NCI-H345 treated with DMSO at 0.1 percent for 48 hours (cell line): Measurements from ENCODE around the gene KSR2.
"Not testable (repeated sequence)": the region's sequence is repeated elsewhere in the genome, so short reads cannot be mapped to it uniquely, and the experiment has no call there.

Experiments
- DNase-seq: peaks from one replicate; lab custom pipeline; 2025; ENCODE audit not compliant: unreplicated experiment; lab: John Stamatoyannopoulos, UW

The KSR2 gene

GRCh38 chr12:117768860-117769259 is 199.9 kb downstream of the KSR2 start:
- no peak for DNase-seq

- no peak for DNase-seq
Observed at GRCh38 chr12:117766008-117766407, 202.8 kb downstream of the KSR2 start.

DNA sequence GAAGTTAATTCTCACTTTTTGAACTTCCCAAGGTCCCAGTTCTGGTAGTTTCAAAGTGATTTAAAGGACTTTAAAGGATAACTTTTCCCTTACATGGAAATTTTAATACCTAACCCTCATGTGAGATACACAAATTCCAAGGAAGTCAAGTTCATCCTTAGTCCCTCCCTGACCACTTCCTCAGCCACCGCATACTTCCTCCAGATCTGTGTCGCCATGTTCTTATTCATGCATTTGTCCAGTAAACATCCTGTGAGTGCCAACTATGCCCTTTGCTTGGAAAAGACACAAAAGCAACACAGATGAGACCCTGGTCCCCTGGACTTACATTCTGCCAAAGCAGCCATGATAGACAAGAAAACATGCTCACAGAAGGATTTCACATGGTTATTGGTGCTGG is 206.6 kb downstream of the KSR2 start:
- DNase-seq, result no peak

GRCh38 chr12:117761528-117762100 is 207.2 kb downstream of the KSR2 start:
- no peak for DNase-seq

- DNase-seq, result no peak
Observed at GRCh38 chr12:117760990-117761389, 207.8 kb downstream of the KSR2 start.

DNA sequence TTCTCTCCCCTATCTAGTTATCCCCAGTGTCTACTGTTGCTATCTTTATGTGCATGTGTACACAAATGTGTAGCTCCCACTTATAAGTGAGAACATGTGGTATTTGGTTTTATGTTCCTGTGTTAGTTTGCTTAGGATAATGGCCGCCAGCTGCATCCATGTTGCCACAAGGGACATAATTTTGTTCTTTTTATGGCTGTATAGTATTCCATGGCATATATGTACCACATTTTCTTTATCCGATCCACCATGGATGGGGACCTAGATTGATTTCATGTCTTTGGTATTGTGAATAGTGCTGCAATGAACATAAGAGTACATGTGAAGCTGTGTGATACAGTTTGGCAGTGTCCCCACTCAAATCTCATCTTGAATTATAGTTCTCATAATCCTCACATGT is 218.1 kb downstream of the KSR2 start:
- no peak for DNase-seq

DNA sequence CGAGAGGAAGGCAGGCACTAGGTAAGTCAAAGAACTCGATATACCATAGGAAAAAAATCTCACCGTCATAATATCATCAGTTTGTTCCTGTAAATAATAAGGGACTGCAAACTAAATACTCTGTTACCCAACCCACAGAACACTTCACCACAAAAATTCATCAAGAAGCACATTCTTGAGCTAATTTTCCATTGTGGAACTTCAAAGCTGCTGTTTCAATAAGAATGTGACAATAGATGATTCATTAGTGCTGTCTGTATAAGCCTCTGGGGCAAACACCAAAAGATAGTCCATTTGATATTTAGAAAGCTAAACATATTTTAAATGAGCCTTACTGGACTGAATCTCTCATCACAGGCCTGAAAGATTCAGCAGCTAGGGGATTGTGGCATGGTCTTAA is 219.4 kb downstream of the KSR2 start:
- no peak for DNase-seq

- DNase-seq, result not testable (repeated sequence)
Observed at GRCh38 chr12:117746358-117746757, 222.4 kb downstream of the KSR2 start.

- no peak for DNase-seq
Observed at GRCh38 chr12:117744418-117744817, 224.4 kb downstream of the KSR2 start.

- no peak for DNase-seq
Observed at GRCh38 chr12:117743761-117744160, 225.0 kb downstream of the KSR2 start.

DNA sequence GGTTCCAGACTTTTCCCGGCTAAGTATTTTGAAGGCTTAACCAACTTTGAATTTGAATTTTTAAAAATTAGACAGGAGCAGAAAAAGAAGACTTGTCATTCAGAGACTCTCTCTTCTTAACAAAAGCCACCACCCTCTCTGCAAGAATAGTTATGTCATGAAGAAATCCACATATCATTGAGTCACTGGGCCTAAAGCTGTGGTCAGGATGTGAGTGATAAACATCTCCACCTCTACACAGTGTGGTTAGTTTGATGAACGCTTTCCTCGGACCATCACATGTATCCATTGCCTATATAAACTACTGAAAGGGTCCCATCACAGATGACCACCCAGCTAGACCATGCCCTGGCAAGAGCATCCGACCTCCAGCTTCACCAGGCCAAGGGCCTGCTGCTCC is 226.1 kb downstream of the KSR2 start:
- DNase-seq, result no peak

DNA sequence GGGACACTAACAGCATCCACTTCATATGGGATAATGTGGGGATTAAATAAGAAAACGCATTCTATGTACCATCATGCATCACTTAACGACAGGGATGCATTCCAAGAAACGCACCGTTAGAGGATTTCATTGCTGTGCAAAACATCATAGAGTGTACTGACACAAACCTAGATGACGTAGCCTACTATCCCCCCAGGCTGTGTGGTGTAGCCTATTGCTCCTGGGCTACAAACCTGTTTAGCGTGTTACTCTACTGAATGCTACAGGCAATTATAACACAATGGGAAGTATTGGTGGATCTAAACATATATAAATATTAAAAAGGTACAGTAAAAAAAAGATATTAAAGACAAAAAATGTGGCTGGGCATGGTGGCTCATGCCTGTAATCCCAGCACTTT is 230.6 kb downstream of the KSR2 start:
- DNase-seq, result no peak

DNA sequence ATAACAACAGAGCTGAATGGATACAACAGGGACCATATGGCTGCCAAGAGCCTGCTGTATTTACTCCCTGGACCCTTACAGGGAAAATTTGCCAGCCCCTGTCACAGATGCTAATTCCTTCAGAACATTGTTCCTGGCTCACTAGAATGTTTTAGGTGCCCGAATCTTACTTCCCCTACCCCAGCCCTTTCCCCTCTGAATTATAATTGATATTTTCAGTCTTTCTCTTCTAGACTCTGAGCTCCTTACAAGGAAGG is 235.3 kb downstream of the KSR2 start:
- DNase-seq, result no peak

DNA sequence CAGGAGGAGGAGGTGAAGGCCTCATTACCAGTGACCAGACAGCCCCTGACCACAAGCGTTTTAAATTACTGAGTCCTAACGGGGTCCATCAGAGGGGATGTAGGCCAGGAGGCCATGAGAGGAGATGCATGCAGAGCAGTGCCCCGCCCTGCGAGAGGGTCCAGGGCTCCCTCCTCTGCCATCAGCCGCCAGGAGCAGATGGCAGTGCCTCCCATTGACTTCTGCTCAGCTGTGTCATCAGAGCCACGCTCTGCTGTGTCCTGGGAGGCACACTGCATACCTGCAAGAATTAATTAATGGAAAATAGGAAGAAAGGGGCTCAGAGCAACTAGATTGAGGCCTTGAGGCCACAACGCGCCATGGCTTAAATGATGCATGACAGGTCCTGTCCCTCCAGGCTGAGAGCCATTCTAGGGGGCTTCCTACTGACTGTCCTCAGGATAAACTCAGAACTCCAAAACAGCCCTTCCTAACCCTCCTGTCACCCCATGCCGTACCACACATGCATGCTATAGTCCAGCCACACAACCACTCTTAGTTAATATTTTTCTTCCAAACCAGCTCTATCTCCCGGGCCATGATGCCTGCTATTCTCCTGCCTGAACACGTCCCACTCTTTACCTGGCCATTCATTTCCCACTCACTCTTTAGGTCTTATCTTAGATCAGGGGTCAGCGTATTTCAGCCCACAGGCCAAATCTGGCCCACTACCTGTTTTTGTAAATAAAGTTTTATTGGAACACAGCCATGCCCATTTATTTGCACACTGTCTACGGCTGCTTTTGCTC is 235.8 kb downstream of the KSR2 start:
- DNase-seq, result no peak

DNA sequence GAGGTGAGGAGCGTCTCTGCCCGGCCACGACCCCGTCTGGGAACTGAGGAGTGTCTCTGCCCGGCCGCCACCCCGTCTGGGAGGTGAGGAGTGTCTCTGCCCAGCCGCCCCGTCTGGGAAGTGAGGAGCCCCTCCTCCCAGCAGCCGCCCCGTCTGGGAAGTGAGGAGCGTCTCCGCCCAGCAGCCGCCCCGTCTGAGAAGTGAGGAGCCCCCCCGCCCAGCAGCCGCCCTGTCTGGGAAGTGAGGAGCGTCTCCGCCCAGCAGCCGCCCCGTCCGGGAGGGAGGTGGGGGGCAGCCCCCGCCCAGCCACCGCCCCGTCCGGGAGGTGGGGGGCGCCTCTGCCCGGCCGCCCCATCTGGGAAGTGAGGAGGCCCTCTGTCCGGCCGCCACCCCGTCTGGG is 237.7 kb downstream of the KSR2 start:
- DNase-seq, result not testable (repeated sequence)

DNA sequence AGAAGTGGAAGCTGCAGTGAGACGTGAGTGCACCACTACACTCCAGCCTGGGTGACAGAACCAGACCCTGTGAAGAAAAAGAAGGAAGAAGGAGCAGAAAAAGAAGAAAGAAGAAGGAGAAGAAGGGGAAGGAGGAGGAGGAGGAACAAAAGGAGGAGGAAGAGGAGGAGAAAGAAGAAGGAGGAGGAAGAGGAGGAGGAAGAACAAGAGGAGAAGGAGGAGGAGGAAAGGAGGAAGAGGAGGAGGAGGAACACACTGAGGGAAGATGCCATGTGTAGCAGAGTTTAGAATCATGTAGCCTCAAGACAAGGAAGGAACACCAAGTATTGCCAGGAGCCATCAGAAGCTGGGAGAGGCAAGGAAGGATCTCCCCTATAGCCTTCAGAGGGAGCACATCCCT is 241.5 kb downstream of the KSR2 start:
- DNase-seq, result no peak

DNA sequence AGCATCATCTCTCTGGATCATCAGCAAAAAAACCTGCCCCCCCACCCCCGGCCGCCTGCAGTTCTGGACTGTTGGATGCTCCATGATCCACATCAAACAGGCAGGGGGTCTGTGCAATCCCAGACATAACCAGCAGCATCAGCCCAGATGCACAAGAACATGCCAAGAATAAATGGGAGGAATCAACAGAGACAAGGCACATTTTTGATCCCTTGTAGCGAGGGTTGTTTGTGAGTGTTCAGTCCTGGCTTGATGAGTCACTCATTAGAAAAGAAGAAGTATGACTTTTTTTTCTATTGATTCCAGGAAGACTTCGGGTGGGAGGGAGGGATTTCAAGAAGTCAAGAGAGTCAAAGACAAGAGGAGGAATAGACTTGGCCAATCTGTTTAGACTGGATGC is 244.2 kb downstream of the KSR2 start:
- DNase-seq, result no peak

GRCh38 chr12:117718559-117718958 is 250.2 kb downstream of the KSR2 start:
- no peak for DNase-seq

DNA sequence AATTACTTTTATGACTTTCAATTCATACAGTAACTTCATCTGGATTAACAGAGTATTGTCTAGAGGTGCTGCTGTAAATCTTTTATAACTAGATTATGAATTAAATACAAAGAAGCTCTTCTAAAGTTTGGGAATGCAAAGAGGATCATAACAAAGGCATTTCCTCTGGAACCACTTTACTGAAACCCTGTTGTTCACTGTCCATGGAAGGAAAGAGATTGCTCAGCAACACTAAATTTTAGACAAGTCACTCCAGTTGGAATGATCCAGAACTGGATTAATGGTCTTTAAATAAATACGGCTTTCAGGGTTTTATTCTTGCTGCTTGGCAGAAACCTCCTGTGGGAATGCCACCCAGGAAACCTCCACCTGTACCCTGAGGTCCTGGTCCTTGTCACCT is 250.6 kb downstream of the KSR2 start:
- no peak for DNase-seq

GRCh38 chr12:117714203-117714602 is 254.6 kb downstream of the KSR2 start:
- no peak for DNase-seq

DNA sequence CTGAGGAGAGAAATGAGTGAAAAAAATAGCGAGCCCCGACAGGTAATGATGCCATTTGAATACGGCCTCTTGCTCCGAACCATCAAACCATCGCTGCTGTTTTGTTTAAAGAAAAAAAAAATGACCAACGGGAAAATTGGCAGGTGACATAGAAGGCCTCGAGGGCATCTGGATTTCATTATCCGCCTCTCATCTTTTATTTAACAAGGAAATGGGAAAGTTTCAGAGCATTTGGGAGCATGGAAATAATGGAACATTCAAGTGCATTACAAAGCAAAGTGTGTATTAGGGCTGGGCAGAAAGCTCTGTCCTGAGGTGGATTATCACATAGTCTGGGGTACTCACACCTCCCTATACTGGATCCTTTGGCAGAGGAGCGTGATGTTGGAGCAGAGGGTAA is 258.7 kb downstream of the KSR2 start:
- DNase-seq, result no peak

GRCh38 chr12:117707861-117708260 is 260.9 kb downstream of the KSR2 start:
- DNase-seq, result no peak

GRCh38 chr12:117703584-117703983 is 265.2 kb downstream of the KSR2 start:
- DNase-seq, result no peak
